ENCODE results near the gene PRDM16. TPM values are rescaled to one million over a fixed set of nuclear protein-coding genes. Genes with fewer than 3 reads are reported as not detected.

The PRDM16 gene
- total and polyA plus RNA-seq, 4 donors: 5.0 to 80.7 (median 41.5) TPM

DNA sequence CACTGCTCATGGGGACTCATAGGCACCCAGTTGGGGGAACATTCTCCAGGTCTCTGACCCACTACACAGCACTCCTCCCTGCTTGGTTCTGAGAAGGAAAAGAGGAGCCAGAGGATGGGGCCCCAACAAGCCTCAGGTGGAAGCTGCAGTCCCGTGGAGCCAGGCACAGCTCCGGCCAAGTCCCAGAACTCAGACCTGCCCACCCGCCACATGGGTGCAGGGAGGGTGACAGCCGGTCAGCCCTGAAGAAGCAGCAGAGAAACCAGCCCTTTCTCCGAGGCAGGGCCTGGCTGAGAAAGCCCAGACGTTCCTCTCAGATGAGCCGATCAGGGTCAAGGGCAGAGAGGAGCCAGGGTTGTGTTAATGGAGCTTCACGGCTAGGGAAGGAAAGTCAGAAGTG lies 106.5 kb downstream of the PRDM16 start:
- no peak overlapping the region for H3K4me3 ChIP-seq (ENCODE audit: low read length in 2 of 2)
- WGBS, 2 donors: 47% methylated on average over 8 of the region's 8 CpGs

DNA sequence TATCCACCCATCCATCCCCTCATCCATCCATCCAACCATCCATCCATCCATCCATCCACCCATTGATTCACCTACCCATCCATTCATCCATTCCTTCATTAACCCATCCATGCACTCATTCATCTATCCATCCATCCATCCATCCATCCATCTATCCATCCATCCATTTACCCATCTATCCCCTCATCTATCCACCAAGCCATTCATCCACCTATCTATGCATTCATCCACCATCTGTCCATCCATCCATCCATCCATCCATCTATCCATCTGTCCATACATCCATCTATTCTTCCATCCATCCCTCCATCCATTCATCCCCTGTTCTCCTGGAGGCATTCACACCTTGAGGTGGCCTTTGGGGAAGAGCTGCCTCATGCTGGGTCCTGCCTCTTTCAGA lies 107.0 kb downstream of the PRDM16 start:
- Histone ChIP-seq H3K27ac (ENCODE audit: low read depth in 1 of 2, low read length in 2 of 2) (peak overlapping the region; percentile 79 to 97), H3K9me3 (ENCODE audit: control insufficient read depth, low read length) (no peaks in the 10 kb centered on the region), H3K4me3 (ENCODE audit: low read length in 2 of 2) (no peak overlapping the region), H3K36me3 (ENCODE audit: control insufficient read depth in 1 of 2, insufficient read depth in 2 of 2, low read length in 1 of 2) (no peaks in the 10 kb centered on the region), H3K4me1 (ENCODE audit: control insufficient read depth in 1 of 2, insufficient read depth in 2 of 2, low read length in 2 of 2) (peaks cover 5 to 6% of the 10 kb centered on the region in 2 donors), H3K27me3 (ENCODE audit: control insufficient read depth in 1 of 2, insufficient read depth in 2 of 2, low read length in 1 of 2) (no peaks in the 10 kb centered on the region)
- no peak for ATAC-seq (ENCODE audit: low FRiP score)
- DNase-seq: no peak
- intact Hi-C loops (cut with DNase I): no loop called here

More for the DNA sequence above, 106.5 kb downstream of the PRDM16 start:
- Histone ChIP-seq H3K27me3 (ENCODE audit: control insufficient read depth in 1 of 2, insufficient read depth in 2 of 2, low read length in 1 of 2) (no peaks in the 10 kb centered on the region), H3K4me1 (ENCODE audit: control insufficient read depth in 1 of 2, insufficient read depth in 2 of 2, low read length in 2 of 2) (peaks cover 5 to 6% of the 10 kb centered on the region in 2 donors), H3K36me3 (ENCODE audit: control insufficient read depth in 1 of 2, insufficient read depth in 2 of 2, low read length in 1 of 2) (no peaks in the 10 kb centered on the region), H3K9me3 (ENCODE audit: control insufficient read depth, low read length) (no peaks in the 10 kb centered on the region), H3K27ac (ENCODE audit: low read depth in 1 of 2, low read length in 2 of 2) (peak overlapping the region; percentile 79 to 97)
- intact Hi-C loops (cut with DNase I): no loop called here
- ATAC-seq (ENCODE audit: low FRiP score) (no peak), DNase-seq (no peak)

DNA sequence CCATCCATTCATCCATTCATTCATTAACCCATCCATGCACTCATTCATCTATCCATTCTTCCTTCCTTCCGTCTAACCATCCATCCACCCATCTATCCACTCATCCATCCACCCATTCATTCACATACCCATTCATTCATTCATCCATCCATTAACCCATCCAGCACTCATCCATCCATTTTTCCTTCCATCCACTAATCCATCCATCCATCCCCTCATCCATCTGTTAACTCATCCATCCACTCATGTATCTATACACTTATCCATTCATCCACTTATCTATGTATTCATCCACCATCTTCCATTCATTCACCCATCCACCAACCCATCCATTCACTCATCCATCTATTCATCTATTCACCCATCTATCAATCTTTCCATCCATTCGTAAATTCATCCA lies 107.8 kb downstream of the PRDM16 start:
- no peaks in the 10 kb centered on the region for H3K36me3 ChIP-seq (ENCODE audit: control insufficient read depth in 1 of 2, insufficient read depth in 2 of 2, low read length in 1 of 2)
- H3K9me3 ChIP-seq (ENCODE audit: control insufficient read depth, low read length): no peaks in the 10 kb centered on the region
- no peak overlapping the region for H3K27ac ChIP-seq (ENCODE audit: low read depth in 1 of 2, low read length in 2 of 2)
- intact Hi-C loops (cut with DNase I): no loop called here
- H3K27me3 ChIP-seq (ENCODE audit: control insufficient read depth in 1 of 2, insufficient read depth in 2 of 2, low read length in 1 of 2): no peaks in the 10 kb centered on the region
- H3K4me3 ChIP-seq (ENCODE audit: low read length in 2 of 2): no peak overlapping the region
- DNase-seq (no peak), ATAC-seq (ENCODE audit: low FRiP score) (no peak)
- WGBS, 2 donors: 95 to 96% methylated on average over 2 of the region's 2 CpGs
- H3K4me1 ChIP-seq (ENCODE audit: control insufficient read depth in 1 of 2, insufficient read depth in 2 of 2, low read length in 2 of 2): peaks cover 0 to 5% of the 10 kb centered on the region in 2 donors

DNA sequence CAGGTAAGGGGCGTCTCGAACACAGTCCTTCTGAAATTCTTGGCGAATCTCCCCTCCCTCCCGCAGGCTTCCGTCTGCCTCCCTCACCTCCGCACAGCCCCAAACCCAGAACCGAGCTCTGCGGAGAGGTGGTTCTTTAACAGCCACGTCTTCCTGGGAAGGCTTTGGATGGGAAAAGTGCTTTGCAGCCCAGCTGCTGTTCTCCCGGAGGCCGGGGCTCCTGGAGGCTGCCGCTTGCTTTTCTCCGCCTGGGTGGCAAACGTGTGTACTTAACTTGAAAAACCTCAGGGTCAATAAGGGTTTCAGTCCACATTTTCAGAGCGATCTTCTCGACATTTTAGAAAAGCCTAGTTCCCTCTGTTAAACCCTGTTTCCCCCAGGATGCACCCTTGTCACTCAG lies 109.3 kb downstream of the PRDM16 start:
- no peak overlapping the region for H3K27ac ChIP-seq (ENCODE audit: low read depth in 1 of 2, low read length in 2 of 2)
- no peaks in the 10 kb centered on the region for H3K36me3 ChIP-seq (ENCODE audit: control insufficient read depth in 1 of 2, insufficient read depth in 2 of 2, low read length in 1 of 2)
- no peak overlapping the region for H3K4me3 ChIP-seq (ENCODE audit: low read length in 2 of 2)
- no peaks in the 10 kb centered on the region for H3K27me3 ChIP-seq (ENCODE audit: control insufficient read depth in 1 of 2, insufficient read depth in 2 of 2, low read length in 1 of 2)
- intact Hi-C loops (cut with DNase I): no loop called here
- WGBS, 2 donors: 83 to 88% methylated on average over 16 of the region's 16 CpGs
- DNase-seq (no peak), ATAC-seq (ENCODE audit: low FRiP score) (no peak)
- no peaks in the 10 kb centered on the region for H3K9me3 ChIP-seq (ENCODE audit: control insufficient read depth, low read length)
- H3K4me1 ChIP-seq (ENCODE audit: control insufficient read depth in 1 of 2, insufficient read depth in 2 of 2, low read length in 2 of 2): peaks cover 0 to 5% of the 10 kb centered on the region in 2 donors

DNA sequence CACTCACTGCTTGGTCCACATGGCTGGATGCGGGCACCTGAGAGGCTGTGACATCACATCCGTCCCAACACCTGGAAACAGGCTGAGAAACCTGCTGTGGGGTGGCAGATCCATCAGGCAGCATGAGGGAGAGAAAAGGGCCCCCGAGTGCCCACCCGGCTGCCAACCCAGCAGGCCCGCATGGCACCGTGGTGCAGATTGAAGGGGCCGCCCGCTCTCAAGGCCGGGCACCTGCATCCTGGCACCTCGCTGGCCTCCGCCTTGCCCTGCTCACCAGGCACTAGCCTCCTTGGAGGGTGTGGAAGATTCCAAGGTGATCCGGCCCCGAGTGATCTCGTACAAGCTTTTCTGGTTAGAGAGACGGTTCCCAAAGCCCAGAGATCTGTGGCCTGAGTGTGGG lies 110.5 kb downstream of the PRDM16 start:
- Histone ChIP-seq H3K36me3 (ENCODE audit: control insufficient read depth in 1 of 2, insufficient read depth in 2 of 2, low read length in 1 of 2) (no peaks in the 10 kb centered on the region), H3K4me1 (ENCODE audit: control insufficient read depth in 1 of 2, insufficient read depth in 2 of 2, low read length in 2 of 2) (peaks cover 0 to 4% of the 10 kb centered on the region in 2 donors), H3K27ac (ENCODE audit: low read depth in 1 of 2, low read length in 2 of 2) (peak overlapping the region in 1 of 2 donors; percentile 10), H3K27me3 (ENCODE audit: control insufficient read depth in 1 of 2, insufficient read depth in 2 of 2, low read length in 1 of 2) (no peaks in the 10 kb centered on the region), H3K4me3 (ENCODE audit: low read length in 2 of 2) (no peak overlapping the region), H3K9me3 (ENCODE audit: control insufficient read depth, low read length) (no peaks in the 10 kb centered on the region)
- intact Hi-C loops (cut with DNase I): no loop called here
- ATAC-seq (ENCODE audit: low FRiP score): no peak
- WGBS, 2 donors: 81 to 85% methylated on average over 12 to 15 of the region's 15 CpGs
- DNase-seq: no peak

DNA sequence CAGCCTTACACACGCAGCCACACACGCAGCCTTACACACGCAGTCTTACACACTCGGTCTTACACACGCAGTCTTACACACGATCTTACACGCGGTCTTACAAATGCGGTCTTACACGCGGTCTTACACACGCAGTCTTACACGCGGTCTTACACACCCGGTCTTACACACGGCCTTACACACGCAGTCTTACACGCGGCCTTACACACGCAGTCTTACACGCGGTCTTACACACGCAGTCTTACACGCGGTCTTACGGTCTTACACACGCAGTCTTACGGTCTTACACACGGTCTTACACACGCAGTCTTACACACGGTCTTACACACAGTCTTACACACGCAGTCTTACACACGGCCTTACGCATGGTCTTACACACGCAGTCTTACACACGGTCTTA lies 111.9 kb downstream of the PRDM16 start:
- Histone ChIP-seq H3K27ac (ENCODE audit: low read depth in 1 of 2, low read length in 2 of 2) (no peak overlapping the region), H3K27me3 (ENCODE audit: control insufficient read depth in 1 of 2, insufficient read depth in 2 of 2, low read length in 1 of 2) (no peaks in the 10 kb centered on the region), H3K9me3 (ENCODE audit: control insufficient read depth, low read length) (no peaks in the 10 kb centered on the region), H3K4me3 (ENCODE audit: low read length in 2 of 2) (no peak overlapping the region), H3K36me3 (ENCODE audit: control insufficient read depth in 1 of 2, insufficient read depth in 2 of 2, low read length in 1 of 2) (no peaks in the 10 kb centered on the region), H3K4me1 (ENCODE audit: control insufficient read depth in 1 of 2, insufficient read depth in 2 of 2, low read length in 2 of 2) (no peaks in the 10 kb centered on the region)
- WGBS, 2 donors: 93 to 94% methylated on average over 36 of the region's 36 CpGs
- no peak for ATAC-seq (ENCODE audit: low FRiP score)
- DNase-seq: no peak
- intact Hi-C loops (cut with DNase I): no loop called here

DNA sequence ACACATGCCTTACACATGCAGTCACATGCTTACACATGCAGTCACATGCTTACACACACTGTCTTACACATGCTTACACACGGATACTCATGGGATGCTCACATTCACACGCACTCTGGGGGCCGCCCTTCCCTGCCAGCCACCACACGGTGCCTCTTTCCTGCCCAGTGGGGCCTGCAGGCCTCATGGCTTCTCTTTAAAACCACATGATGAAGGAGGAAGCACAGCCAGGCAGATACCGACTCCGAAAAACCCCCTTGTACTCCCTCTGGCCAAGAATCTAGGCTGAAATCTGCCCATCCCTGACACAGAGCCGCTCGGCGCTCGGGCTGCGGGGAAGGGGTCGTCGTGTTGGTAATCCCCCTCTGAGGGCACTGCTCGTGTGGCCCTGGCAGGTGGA lies 113.0 kb downstream of the PRDM16 start:
- intact Hi-C loops (cut with DNase I): no loop called here
- no peaks in the 10 kb centered on the region for H3K27me3 ChIP-seq (ENCODE audit: control insufficient read depth in 1 of 2, insufficient read depth in 2 of 2, low read length in 1 of 2)
- no peak overlapping the region for H3K4me3 ChIP-seq (ENCODE audit: low read length in 2 of 2)
- 85 to 92% methylated on average over 14 of the region's 14 CpGs for WGBS, 2 donors
- no peak for ATAC-seq (ENCODE audit: low FRiP score)
- no peaks in the 10 kb centered on the region for H3K36me3 ChIP-seq (ENCODE audit: control insufficient read depth in 1 of 2, insufficient read depth in 2 of 2, low read length in 1 of 2)
- H3K4me1 ChIP-seq (ENCODE audit: control insufficient read depth in 1 of 2, insufficient read depth in 2 of 2, low read length in 2 of 2): no peaks in the 10 kb centered on the region
- no peak for DNase-seq
- H3K9me3 ChIP-seq (ENCODE audit: control insufficient read depth, low read length): no peaks in the 10 kb centered on the region
- H3K27ac ChIP-seq (ENCODE audit: low read depth in 1 of 2, low read length in 2 of 2): peak overlapping the region in 1 of 2 donors; percentile 13

DNA sequence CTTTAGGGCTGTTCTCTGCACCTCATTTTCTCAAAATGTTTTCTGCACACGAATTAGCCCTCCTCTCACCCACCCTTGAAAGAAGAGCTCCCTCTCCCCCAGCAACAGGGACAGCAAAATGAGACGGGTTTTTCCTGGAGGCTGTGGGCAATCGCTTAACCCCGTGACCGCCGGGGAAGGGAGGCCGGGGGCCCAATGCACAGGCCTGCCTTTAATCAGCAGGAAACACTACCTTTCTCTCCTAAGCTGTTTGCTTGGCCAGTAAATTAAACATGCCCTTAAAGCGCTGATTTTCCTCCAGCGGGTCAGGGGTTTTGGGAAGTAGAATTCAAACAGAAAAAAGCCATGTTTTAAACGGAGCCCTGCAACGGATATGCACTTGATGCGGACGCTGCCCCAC lies 114.4 kb downstream of the PRDM16 start:
- DNase-seq (no peak), ATAC-seq (ENCODE audit: low FRiP score) (no peak)
- intact Hi-C loops (cut with DNase I): no loop called here
- Histone ChIP-seq H3K9me3 (ENCODE audit: control insufficient read depth, low read length) (no peaks in the 10 kb centered on the region), H3K27ac (ENCODE audit: low read depth in 1 of 2, low read length in 2 of 2) (peak overlapping the region in 1 of 2 donors; percentile 13), H3K4me3 (ENCODE audit: low read length in 2 of 2) (no peak overlapping the region), H3K4me1 (ENCODE audit: control insufficient read depth in 1 of 2, insufficient read depth in 2 of 2, low read length in 2 of 2) (no peaks in the 10 kb centered on the region), H3K27me3 (ENCODE audit: control insufficient read depth in 1 of 2, insufficient read depth in 2 of 2, low read length in 1 of 2) (no peaks in the 10 kb centered on the region), H3K36me3 (ENCODE audit: control insufficient read depth in 1 of 2, insufficient read depth in 2 of 2, low read length in 1 of 2) (no peaks in the 10 kb centered on the region)
- WGBS, 2 donors: 60 to 62% methylated on average over 13 of the region's 13 CpGs

DNA sequence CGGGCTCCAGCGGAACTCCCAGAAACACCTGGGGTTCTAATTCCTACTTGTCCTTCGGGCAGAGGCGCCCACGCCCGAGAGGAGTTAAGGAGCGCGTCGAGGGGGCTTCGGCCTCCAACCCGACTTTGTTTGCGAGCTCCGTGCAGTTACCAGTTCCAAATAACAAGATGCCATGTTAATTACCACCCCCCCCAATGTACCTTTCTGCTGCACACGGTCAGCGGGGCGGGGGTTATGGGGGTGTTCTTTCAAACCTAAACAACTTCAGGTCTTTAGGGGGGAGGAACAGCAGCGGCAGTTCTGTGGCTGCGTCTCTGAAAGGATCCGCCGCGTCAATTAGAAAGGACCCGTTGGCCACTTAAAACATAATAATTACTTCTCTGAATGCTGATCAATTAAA lies 114.8 kb downstream of the PRDM16 start:
- intact Hi-C loops (cut with DNase I): no loop called here
- Histone ChIP-seq H3K36me3 (ENCODE audit: control insufficient read depth in 1 of 2, insufficient read depth in 2 of 2, low read length in 1 of 2) (no peaks in the 10 kb centered on the region), H3K4me3 (ENCODE audit: low read length in 2 of 2) (no peak overlapping the region), H3K27ac (ENCODE audit: low read depth in 1 of 2, low read length in 2 of 2) (no peak overlapping the region), H3K4me1 (ENCODE audit: control insufficient read depth in 1 of 2, insufficient read depth in 2 of 2, low read length in 2 of 2) (no peaks in the 10 kb centered on the region), H3K9me3 (ENCODE audit: control insufficient read depth, low read length) (no peaks in the 10 kb centered on the region), H3K27me3 (ENCODE audit: control insufficient read depth in 1 of 2, insufficient read depth in 2 of 2, low read length in 1 of 2) (no peaks in the 10 kb centered on the region)
- WGBS, 2 donors: 79 to 82% methylated on average over 22 of the region's 22 CpGs
- DNase-seq (no peak), ATAC-seq (ENCODE audit: low FRiP score) (no peak)

Data from aorta (tissue), 5 donors.